Amygdala (tissue), 56 donors: ENCODE results near the gene ADPRHL1.
"Not testable (repeated sequence)": the region's sequence is repeated elsewhere in the genome, so short reads cannot be mapped to it uniquely, and the experiment has no call there.

Experiments used
- DNase-seq, 56 donors: peaks; one replicate each; lab custom pipeline; 2025; lab: John Stamatoyannopoulos, UW

Gene ADPRHL1

DNA sequence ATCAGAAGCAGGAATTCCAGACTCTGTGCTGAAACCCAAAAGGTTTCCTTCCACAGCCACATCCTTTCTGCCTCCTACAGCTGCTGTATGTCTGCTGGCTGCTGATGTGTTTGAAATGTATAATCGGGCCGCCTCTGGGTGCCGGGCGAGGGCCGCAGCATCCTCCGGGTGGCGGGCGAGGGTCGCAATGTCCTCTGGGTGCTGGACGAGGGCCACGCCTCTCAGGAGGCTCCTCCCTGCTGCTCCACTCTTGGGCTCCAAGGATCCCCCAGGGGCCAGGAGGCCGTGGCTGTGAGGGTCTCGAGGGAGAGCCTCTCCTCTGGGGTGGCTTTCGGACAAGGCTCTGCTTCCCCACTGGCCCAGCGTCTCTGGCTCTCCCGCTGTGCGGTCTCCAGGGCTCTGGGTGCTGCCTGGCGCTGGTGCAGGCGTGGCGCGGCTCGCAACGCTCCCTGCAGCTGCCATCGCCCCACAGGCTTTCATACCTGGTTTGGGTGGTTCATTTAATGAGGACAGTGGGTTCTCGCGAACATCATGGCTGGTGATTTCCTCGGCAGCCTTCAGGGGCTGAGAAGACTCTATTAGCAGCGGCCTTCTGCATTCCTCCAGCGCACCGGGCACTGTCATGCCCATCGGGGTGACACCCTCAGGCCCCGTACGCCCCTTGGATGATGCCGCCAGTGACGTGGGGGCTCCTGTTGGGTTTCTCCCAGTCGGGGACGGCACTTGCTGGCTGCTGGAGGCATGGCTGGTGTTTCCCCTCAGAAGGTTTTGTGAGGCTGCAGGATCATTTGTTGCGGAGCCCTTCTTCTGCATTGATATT is 47.6 kb downstream of the ADPRHL1 start:
- no peak for DNase-seq

DNA sequence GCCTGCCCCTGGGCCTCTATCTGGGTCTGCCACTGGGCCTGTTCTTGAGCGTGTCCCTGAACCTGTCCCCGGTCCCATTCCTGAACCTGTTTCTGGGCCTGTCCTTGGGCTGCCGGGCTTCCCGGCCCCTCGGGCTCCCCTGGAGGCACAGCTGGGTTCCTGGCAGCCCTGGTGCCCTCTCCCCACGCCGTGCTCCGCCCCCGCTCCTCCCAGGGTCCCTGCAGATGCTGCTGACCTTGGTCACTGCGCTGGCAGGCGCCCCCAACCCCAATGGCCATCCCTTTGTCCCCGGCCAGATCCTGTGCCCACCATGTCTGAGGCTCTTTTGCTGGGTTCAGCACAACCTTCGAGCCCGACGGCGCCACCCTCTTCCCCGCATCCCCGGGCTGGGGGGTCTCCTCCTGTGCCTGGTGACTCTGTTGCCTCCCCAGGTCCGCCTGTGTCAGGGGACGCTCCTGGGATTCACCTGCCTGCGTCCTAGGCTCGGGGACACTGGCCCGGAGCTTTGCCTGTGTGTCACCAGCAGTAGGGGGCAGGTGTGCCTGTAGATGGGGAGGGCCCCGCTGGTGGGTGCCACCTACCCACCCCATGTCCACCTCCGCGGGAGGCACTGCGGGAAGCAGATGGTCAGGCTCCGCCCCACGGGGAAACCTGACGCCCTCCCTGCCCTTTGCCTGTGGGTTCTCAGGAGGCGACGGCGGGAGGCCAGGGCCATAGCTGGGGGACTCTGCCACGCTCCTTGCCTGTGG is 48.4 kb downstream of the ADPRHL1 start:
- DNase-seq: no peak

DNA sequence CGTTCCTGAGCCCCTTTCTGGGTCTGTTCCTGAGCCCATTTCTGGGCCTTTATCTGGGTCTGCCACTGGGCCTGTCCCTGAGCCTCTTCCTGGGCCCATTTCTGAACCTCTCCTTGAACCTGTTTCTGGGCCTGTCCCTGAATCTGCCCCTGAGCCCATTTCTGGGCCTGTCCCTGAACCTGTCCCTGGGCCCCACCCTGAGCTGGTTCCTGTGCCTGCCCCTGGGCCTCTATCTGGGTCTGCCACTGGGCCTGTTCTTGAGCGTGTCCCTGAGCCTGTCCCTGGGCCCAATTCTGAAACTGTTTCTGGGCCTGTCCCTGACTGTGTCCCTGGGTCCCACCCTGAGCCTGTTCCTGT is 48.9 kb downstream of the ADPRHL1 start:
- DNase-seq: no peak

DNA sequence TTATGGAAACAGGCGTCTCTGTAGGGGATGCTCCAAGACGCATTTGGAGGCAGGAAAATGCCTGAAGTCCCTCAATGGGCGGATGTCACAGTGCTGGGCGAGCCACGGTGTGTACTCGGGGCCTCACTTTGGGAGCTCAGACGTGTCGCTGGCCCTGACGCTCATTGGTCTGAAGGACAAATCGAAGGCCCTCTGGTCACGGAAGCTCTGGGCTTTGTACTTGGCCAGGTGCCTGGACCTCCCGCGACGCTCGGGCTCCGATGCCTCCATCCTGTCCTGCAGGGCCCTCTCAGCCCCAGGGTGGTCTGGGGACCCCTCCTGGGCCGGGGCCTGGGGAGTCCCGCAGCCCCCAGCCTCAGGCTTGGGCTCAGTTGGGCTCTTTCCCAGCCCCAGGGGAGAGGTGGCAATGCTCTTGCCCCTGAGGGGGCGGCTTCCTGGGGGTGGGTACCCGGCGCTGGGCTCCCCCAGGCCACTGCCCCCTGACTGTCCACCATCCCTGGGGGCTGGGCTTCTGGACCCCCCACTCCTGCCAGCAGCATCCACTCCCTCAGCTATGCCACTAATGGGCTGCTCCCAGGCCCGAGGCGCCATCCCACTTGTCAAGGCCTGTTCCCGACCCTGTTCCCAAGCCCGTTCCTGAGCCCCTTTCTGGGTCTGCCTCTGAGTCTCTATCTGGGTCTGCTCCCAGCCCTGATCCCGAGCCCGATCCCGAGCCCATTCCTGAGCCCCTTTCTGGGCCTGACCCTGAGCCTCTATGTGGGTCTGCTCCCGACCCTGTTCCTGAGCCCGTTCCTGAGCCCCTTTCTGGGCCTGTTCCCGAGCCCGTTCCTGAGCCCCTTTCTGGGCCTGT is 49.8 kb downstream of the ADPRHL1 start:
- DNase-seq: no peak

DNA sequence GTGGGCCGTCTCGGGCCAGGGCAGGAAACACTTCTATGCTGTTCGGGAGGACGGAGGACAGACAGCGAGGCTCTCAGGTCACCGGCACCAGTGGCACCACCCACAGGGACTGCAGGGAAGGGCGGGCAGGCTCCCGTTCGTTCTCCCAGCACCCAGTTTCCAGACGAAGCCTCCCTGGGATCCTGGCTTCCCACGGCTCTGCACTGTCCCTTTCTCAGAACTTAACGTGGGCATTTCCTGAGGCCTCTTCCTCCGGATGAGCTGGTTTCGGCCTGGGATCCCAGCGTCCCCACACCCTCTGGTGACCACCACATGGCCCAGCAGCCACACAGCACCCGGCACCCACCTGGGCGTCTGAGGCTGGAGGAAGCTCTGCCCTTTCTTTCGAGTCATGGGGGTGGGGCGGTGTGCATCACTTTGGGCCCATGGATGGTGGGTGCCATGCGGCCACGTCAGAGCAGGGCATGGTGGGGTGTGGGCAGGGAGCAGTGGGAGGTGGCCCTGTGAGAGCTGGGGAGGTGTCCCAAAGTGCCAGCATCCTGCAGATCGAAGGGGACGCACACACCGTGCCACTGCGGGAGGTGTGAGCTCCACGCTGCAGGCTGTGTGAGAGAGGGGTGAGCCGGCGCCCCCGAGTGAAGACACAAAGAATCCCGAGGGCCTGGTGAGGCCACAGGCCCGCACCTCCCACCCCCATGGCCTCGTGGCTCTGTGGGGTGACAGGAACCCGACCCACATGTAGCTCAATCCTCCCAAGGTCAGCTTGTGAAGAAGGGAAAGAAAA is 50.6 kb downstream of the ADPRHL1 start:
- DNase-seq: no peak

DNA sequence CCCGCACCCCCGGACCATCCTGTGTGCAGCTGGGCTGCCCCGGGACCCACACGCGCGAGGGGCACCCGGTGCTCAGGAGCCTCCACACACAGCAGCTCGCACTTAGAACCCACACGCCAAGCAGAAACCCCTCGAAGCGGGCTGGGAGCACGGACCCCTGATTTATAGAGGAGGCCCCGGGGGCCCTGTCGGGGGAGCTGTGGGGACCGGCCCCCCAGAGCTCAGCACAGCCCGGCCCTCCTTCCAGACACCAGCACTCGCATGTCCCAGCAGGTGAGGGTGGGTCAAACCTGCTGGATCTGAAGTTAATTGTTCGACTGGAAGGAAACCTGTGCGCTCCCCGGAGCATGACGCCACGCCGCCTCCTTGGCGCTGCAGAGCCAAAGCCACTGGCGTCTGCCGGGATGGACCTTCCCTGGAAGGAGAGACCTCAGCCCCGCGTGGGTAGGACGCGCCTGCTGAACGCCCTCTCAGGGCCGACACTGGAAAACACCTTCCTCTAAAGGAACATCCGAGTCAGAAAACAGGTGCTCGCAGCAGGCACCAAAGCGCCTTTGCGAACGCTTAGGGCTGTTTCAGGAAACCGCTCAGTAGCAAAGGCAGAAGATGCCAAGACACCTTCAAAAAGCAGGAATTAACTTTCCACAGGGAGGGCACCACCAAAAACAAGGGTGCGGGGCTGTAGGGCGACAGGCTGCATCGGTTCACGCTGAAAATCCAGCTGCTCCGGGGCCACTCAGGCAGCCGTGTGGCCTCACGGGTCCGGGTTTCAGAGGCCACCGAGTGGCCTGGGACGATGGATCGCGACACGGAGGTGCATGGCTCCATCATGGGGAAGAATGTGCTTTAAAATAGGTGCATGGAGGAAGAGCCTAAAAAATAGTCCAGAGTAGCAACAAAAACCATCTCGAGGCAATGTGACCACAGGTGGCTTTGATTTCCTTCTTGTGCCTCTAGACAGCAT is 51.6 kb downstream of the ADPRHL1 start:
- DNase-seq: no peak

DNA sequence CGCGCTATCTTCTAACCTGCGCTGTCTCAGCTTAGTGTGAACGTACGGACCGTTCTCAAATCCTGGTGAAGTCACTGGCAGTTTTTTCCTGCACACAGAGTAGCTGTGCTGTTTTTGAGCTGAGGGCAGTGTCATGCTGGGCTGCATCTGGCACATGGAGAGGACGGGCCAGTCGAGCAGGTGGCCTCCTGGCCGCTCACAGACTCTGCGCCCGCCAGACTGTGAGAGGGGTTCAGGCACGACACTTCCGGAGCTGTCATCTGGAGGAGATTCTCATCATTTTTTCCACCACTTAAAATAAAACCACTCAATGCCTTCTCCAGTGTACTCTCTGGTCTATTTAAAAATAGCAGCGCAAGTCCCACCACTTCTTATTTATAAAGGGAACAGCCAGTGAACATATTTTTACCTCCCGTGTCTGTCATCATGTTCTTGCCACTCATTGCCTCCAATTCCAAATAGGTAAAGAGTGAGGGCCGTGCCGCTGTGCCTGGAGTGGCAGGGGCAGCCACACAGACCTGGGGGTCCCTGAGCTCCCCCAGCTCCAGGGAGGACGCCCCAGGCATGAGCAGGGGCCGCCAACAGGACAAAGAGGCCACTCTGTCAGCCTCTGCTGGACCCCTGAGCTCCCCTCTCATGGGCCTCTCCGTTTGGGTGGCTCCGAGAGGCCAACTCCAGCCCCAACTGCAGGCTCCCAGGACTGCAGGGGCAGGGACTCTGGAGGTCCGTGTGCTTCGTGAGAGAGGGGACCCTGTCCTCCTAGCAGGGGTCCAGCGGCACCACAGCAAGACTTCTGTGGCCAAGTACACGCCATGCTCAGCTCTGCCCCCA is 52.5 kb downstream of the ADPRHL1 start:
- peak in 2 of 56 donors; percentile 29 to 44 for DNase-seq

DNA sequence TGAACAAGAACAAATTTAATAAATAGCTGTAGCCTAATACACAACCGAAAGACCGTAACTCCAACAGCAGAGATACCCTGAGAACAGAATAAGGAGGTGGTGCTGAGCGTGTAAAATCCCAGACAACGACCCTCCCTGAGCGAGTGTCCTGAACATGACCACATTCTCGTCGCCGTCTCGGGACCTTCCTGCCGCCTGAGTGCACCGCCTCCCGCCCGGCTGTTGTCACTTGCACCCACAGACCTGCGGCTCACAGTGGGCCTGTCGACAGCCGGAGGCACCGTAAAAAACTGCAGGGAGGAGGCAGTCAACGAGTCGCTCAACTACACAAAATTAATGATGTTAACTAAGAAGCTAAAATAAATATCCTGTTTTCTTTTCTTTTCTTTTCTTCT is 53.5 kb downstream of the ADPRHL1 start:
- no peak for DNase-seq

DNA sequence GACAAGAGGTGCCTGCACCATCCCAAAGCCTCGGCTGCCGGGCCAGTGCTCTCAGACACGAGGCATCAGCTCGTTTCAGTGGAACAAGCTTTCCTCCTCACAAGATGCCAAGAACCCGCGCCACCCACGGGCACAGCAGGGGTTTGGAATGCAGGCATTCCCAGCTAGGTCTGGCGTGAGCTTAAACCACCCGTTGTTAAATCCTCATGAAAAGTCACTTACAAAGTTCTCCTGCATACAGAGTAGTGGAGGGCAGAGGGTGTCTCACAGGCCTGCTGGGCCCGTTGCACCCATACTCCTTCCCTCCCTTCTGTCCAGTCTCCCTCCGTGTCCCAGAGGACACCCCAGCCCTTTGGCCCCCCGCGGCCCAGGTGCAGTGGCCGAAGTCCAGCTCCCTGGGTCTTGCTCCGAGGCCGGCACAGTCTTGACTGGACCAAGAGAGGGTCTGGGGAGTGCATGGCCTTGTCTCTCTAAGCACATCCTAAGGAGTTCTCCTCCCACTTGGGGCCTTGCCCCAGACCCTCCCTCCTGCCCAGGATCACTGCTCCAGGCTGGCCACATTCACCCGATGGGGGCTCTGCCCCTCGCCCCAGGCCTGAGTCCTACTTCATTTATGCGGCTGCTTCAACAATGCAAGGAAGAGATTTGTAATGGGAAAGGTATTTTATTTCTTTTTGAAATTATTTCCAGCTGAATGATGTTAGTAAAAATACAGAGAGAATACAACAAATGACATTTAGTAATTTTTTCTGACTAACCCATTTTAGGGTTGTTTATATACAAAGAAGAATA is 54.1 kb downstream of the ADPRHL1 start:
- DNase-seq: peak in 1 of 56 donors; percentile 24

DNA sequence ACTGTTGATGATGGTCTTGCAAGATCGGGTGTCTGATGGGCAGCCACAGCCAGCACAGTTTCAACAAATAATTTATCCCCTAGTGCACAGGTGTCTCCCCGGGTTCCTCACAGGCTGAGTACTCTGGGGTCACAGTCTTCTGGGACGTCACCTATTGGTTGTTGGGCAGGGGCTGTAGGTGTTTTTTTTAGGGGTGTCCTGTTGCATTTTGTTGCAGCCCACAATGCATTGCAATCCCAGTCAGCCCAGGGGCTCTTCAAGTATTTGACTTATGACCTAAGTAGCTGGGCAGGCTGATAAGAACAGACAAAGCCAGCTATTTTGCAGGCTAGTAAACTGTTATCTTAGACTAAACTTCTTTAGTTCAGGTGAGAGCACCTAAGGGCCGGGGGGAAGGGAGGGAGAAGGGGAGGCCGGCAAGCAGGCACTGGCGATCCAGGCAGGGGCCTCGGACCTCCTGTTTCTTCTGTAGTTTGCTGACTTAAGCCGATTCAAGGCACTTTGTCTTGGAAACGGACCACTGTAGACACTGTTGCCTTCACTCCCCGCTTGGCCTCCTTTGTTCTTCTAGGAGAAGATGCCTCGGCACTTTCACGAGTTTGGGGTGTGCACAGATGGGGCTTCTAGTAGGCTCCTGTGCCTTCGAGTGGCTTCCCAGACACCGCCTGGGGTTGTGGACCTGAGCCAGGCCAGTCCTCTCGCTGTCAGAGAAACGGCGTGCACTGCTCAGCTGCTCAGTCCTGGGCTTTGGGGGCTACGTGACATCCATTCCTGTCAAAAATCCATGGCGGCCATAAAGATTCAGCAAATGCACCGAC is 55.5 kb downstream of the ADPRHL1 start:
- DNase-seq: no peak

DNA sequence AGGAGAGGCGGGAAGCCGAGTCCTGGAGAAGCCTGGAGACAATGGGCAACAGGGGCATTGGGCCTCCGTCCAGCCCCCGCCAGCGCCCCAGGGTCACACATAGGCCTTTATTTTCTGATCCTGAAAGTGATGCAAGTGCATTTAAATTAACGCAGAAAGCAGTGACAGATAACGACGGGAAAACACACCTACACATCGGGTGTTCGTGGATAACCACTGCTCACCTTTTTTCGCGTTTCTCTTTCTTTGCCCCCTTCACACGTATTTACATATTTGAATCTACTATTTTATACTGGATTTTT is 59.0 kb downstream of the ADPRHL1 start:
- DNase-seq: no peak

DNA sequence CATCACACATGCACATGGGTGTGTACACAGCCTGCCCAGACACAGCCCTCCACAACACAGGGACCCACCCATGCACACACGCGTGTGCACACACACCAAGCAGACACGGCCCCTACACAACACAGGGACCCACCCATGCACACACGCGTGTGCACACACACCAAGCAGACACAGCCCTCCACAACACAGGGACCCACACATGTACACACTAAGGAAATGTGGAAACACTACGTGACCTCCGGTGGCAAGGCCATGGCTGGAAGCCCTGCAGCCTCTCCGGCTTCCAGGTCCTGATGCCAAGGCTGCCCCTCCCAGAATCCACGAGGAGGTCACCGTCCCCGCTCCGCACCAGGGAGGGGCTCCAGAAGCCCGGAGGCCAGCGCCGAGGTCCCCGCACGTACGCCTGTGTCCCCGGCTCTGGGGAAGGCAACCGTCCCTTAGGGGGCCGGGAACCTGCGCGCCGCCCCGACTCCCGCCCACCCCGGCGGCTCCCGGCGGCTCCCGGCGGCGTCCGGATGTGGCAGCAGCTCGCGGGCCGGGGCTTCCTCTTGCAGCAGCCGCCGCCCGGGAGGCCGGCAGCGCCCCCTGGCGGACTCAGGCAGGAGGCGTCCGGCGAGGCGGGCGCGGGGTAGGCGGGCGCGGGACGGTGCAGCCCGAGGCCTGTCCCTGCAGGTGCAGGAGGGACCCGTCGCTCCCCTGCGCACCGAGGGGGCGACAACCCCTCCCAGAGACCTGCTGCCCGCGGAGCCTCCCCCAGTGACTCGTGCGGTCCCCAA is 59.5 kb downstream of the ADPRHL1 start:
- peak in 47 of 56 donors; percentile 13 to 83 (median 51) for DNase-seq

DNA sequence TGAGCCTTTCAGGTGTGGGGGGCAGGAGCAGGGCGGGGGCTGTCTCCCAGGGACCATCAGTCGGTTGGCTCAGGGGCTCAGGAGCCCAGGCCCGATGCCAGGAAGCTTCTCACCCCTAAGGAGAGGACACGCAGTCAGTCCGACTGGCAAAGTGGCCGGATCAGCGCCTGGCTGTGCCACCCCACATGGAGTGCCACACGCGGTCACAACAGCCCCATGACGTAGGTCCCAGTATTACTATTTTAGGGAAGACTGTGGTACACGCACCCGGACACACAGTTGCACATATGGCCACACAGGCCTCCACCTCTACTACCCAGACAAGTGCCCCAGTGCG is 60.1 kb downstream of the ADPRHL1 start:
- no peak for DNase-seq

DNA sequence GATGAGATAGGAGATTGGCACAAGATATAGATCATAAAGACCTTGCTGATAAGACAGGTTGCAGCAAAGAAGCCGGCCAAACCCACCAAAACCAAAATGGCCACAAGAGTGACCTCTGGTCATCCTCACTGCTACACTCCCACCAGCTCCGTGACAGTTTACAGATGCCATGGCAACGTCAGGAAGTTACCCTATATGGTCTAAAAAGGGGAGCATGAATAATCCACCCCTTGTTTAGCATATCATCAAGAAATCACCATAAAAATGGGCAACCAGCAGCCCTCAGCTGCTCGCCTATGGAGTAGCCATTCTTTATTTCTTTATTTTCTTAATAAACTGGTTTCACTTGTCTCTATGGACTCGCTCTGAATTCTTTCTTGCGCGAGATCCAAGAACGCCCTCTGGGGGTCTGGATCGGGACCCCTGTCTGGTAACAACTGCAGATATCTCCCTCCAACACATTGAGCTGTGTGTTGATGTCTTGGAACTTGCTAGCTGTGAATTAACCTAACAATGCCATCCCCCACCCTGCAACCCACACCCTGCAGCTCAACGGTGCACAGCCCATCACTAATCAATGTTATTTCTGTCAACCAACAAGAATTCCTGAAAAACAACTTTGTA is 62.3 kb downstream of the ADPRHL1 start:
- DNase-seq: no peak

DNA sequence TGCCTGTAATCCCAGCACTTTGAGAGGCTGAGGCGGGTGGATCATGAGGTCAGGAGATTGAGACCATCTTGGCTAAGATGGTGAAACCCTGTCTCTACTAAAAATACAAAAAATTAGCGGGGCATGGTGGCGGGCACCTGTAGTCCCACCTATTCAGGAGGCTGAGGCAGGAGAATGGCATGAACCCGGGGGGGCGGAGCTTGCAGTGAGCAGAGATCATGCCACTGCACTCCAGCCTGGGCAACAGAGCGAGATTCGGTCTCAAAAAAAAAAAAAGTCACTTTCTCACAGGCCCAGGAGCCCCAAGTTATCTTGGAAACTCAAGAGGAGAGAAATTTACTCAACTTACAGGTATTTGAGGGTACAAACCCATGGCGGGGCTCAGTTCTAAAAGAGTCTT is 63.7 kb downstream of the ADPRHL1 start:
- DNase-seq: not testable (repeated sequence)

DNA sequence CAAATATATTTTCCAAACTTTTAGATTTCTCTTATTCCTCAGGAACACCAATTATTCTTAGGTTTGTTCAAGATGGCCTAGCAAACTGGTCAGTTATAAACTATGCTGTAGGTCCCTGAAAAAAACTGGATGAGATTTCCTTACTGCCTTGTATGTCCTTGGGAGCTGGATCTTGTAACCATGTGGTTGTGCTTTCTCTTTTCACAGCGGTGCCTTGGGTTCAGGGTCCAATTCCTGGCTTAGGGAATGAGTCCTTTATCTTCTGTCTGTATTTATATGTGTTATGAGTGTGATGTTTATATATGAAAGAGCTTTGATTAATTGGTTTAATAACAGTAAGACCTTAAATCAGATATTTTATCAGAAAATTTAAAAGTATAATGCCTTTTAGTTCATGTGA is 65.9 kb downstream of the ADPRHL1 start:
- no peak for DNase-seq
